ENCODE measurements around the gene TBX10. TPM values are rescaled to one million over a fixed set of nuclear protein-coding genes. Genes with fewer than 3 reads are reported as not detected.
"Not testable (repeated sequence)": the region's sequence is repeated elsewhere in the genome, so short reads cannot be mapped to it uniquely, and the experiment has no call there.

Gene TBX10
- polyA plus RNA-seq, 4 donors: 4.3 to 69.4 (median 27.9) TPM

DNA sequence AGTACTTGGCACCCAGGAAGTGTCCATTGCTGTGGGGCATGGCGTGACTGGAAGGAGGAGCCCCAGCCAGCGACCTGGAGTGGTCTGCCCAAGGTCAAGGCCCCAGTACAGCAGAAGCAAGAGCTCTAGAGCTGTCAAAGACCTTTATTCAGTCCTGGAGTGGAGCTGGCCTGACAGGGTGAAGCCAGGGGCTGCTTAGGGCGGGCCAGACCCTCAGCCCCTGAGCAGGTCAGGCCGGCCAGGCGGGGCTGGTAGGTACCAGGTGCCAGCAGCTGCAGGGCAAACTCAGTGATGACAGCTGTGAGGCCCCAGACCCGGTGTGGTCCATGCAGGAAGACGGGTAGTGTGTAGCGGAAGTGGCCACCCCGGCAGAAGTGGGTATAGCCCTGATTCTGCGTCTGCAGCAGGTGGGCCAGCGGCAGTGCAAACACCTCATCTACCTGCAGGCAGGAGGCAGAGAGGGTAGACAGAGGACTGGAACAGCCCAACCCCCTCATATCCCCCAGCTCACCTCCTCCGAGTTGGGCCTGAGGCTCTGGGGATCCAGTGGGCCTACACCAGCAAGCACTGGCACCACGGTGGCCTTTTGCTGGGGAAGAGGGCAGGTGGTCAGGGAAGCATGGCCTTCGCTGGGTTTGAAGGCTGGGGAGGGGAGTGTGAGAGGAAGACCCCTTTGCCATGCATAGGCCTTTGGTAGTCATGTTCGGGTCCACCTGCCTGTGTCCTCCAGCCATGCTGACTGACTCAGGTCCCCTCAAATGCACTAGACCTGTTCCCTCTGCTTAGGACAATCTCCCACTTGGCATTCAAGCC is 11.5 kb downstream of the TBX10 start:
- H3K27me3 ChIP-seq (ENCODE audit: control insufficient read depth in 3 of 3, insufficient read depth in 3 of 3, low read length in 3 of 3): no peaks in the 10 kb centered on the region
- H3K4me1 ChIP-seq (ENCODE audit: control insufficient read depth in 3 of 3, insufficient read depth in 2 of 3, low read depth in 1 of 3, low read length in 2 of 3): peaks cover 0 to 35% (median 5%) of the 10 kb centered on the region in 3 donors
- no peak for FAIRE-seq
- no peak overlapping the region for H3K4me3 ChIP-seq (ENCODE audit: low read depth in 1 of 3, low read length in 3 of 3)
- no peak for DNase-seq
- peaks cover 0 to 17% (median 0%) of the 10 kb centered on the region in 3 donors for H3K36me3 ChIP-seq (ENCODE audit: control insufficient read depth in 3 of 3, insufficient read depth in 2 of 3, low read depth in 1 of 3, low read length in 3 of 3)
- WGBS, 3 donors: 89 to 91% (median 90%) methylated on average over 12 to 15 of the region's 15 CpGs
- H3K27ac ChIP-seq (ENCODE audit: low read depth in 1 of 3, low read length in 2 of 3): no peak overlapping the region
- no peaks in the 10 kb centered on the region for H3K9me3 ChIP-seq (ENCODE audit: control insufficient read depth in 2 of 2, insufficient read depth in 1 of 2, low read depth in 1 of 2, low read length in 1 of 2)

DNA sequence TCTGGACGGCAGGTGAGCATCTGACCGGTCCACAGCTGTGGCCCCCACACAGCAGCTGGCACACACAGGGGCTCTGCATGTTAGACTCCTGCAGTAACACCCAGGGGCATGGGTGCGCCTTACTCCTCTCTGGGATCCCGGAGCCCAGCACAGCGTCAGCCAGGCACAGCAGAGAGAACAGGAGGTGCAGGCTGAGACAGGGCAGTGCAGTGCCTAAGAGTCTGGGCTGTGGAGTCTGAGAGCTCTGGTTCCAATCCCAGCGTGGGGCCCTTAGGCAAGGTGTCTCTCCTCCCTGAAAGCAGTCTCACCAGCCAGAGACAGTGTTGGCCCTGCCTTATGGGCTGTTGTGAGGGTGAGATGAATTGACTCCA is 12.1 kb downstream of the TBX10 start:
- WGBS, 3 donors: 88 to 92% (median 89%) methylated on average over 6 of the region's 6 CpGs
- no peak overlapping the region for H3K4me3 ChIP-seq (ENCODE audit: low read depth in 1 of 3, low read length in 3 of 3)
- no peak for FAIRE-seq
- H3K36me3 ChIP-seq (ENCODE audit: control insufficient read depth in 3 of 3, insufficient read depth in 2 of 3, low read depth in 1 of 3, low read length in 3 of 3): peaks cover 0 to 17% (median 0%) of the 10 kb centered on the region in 3 donors
- H3K9me3 ChIP-seq (ENCODE audit: control insufficient read depth in 2 of 2, insufficient read depth in 1 of 2, low read depth in 1 of 2, low read length in 1 of 2): no peaks in the 10 kb centered on the region
- H3K27me3 ChIP-seq (ENCODE audit: control insufficient read depth in 3 of 3, insufficient read depth in 3 of 3, low read length in 3 of 3): no peaks in the 10 kb centered on the region
- peaks cover 0 to 29% (median 2%) of the 10 kb centered on the region in 3 donors for H3K4me1 ChIP-seq (ENCODE audit: control insufficient read depth in 3 of 3, insufficient read depth in 2 of 3, low read depth in 1 of 3, low read length in 2 of 3)
- DNase-seq: no peak
- no peak overlapping the region for H3K27ac ChIP-seq (ENCODE audit: low read depth in 1 of 3, low read length in 2 of 3)

DNA sequence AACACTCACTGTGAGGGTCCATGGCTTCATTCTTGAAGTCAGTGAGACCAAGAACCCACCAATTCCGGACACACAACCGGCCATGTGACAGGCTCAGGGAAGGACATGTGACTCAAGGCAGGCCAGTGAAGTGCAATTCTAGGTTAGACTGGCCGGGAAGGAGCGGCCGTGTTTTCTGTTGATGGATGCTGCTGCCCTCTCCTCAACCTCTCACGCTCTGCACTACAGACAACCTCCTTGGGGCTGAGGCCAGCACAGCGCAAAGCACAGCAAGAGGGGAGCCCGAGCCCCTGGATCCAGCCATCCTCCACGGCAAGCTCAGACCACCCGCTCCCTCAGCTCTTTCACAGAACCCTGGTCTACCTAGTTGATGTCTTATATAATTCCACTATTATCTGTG is 12.6 kb downstream of the TBX10 start:
- 88 to 96% (median 95%) methylated on average over 9 to 10 of the region's 10 CpGs for WGBS, 3 donors
- Histone ChIP-seq H3K4me1 (ENCODE audit: control insufficient read depth in 3 of 3, insufficient read depth in 2 of 3, low read depth in 1 of 3, low read length in 2 of 3) (peaks cover 0 to 24% (median 2%) of the 10 kb centered on the region in 3 donors), H3K4me3 (ENCODE audit: low read depth in 1 of 3, low read length in 3 of 3) (no peak overlapping the region), H3K36me3 (ENCODE audit: control insufficient read depth in 3 of 3, insufficient read depth in 2 of 3, low read depth in 1 of 3, low read length in 3 of 3) (peaks cover 0 to 17% (median 0%) of the 10 kb centered on the region in 3 donors), H3K27ac (ENCODE audit: low read depth in 1 of 3, low read length in 2 of 3) (no peak overlapping the region), H3K27me3 (ENCODE audit: control insufficient read depth in 3 of 3, insufficient read depth in 3 of 3, low read length in 3 of 3) (no peaks in the 10 kb centered on the region), H3K9me3 (ENCODE audit: control insufficient read depth in 2 of 2, insufficient read depth in 1 of 2, low read depth in 1 of 2, low read length in 1 of 2) (no peaks in the 10 kb centered on the region)
- DNase-seq (no peak), FAIRE-seq (no peak)

DNA sequence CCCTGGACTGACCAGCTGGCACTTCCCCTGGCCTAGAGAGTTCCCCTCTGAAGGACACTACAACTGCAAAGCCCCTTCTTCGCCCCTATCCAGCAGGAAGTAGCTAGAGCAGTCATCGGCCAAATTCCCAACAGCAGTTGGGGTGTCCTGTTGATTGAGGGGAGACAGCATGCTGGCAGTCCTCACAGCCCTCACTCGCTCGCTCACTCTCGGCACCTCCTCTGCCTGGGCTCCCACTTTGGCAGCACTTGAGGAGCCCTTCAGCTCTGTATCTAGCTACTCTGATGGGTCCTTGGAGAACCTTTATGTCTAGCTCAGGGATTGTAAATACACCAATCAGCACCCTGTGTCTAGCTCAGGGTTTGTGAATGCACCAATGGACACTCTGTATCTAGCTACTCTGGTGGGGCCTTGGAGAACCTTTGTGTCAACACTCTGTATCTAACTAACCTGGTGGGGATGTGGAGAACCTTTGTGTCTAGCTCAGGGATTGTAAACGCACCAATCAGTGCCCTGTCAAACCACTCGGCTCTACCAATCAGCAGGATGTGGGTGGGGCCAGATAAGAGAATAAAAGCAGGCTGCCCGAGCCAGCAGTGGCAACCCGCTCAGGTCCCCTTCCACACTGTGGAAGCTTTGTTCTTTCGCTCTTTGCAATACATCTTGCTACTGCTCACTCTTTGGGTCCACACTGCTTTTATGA is 13.3 kb downstream of the TBX10 start:
- Histone ChIP-seq H3K4me1 (ENCODE audit: control insufficient read depth in 3 of 3, insufficient read depth in 2 of 3, low read depth in 1 of 3, low read length in 2 of 3) (peaks cover 0 to 18% (median 2%) of the 10 kb centered on the region in 3 donors), H3K36me3 (ENCODE audit: control insufficient read depth in 3 of 3, insufficient read depth in 2 of 3, low read depth in 1 of 3, low read length in 3 of 3) (peaks cover 0 to 17% (median 0%) of the 10 kb centered on the region in 3 donors)
- H3K27me3 ChIP-seq (ENCODE audit: control insufficient read depth in 3 of 3, insufficient read depth in 3 of 3, low read length in 3 of 3); H3K4me3 ChIP-seq (ENCODE audit: low read depth in 1 of 3, low read length in 3 of 3); H3K27ac ChIP-seq (ENCODE audit: low read depth in 1 of 3, low read length in 2 of 3); DNase-seq; H3K9me3 ChIP-seq (ENCODE audit: control insufficient read depth in 2 of 2, insufficient read depth in 1 of 2, low read depth in 1 of 2, low read length in 1 of 2); FAIRE-seq: not testable (repeated sequence)
- WGBS, 3 donors: 84 to 90% (median 88%) methylated on average over 10 of the region's 10 CpGs

DNA sequence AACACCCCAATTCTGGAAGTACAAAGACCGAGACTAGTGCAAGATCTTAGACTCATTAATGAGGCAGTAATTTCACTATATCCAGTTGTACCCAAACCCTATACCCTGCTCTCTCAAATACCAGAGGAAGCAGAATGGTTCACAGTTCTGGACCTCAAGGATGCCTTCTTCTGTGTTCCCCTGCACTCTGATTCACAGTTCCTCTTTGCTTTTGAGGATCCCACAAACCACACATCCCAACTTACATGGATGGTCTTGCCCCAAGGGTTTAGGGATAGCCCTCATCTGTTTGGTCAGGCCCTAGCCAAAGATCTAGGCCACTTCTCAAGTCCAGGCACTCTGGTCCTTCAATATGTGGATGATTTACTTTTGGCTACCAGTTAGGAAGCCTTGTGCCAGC is 15.8 kb downstream of the TBX10 start:
- H3K27me3 ChIP-seq (ENCODE audit: control insufficient read depth in 3 of 3, insufficient read depth in 3 of 3, low read length in 3 of 3); H3K9me3 ChIP-seq (ENCODE audit: control insufficient read depth in 2 of 2, insufficient read depth in 1 of 2, low read depth in 1 of 2, low read length in 1 of 2); H3K27ac ChIP-seq (ENCODE audit: low read depth in 1 of 3, low read length in 2 of 3); DNase-seq; FAIRE-seq; H3K4me1 ChIP-seq (ENCODE audit: control insufficient read depth in 3 of 3, insufficient read depth in 2 of 3, low read depth in 1 of 3, low read length in 2 of 3); H3K4me3 ChIP-seq (ENCODE audit: low read depth in 1 of 3, low read length in 3 of 3): not testable (repeated sequence)
- WGBS, 3 donors: 82 to 93% (median 88%) methylated on average over 1 of the region's 1 CpG
- H3K36me3 ChIP-seq (ENCODE audit: control insufficient read depth in 3 of 3, insufficient read depth in 2 of 3, low read depth in 1 of 3, low read length in 3 of 3): peaks cover 0 to 17% (median 0%) of the 10 kb centered on the region in 3 donors

DNA sequence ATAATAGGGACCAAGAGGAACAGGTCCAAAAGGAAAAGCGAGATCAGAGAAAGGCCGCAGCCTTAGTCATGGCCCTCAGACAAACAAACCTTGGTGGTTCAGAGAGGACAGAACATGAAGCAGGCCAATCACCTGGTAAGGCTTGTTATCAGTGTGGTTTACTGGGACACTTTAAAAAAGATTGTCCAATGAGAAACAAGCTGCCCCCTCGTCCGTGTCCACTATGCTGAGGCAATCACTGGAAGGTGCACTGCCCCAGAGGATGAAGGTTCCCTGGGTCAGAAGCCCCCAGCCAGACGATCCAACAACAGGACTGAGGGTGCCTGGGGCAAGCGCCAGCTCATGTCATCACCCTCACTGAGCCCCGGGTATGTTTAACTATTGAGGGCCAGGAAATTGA is 16.7 kb downstream of the TBX10 start:
- not testable (repeated sequence) for H3K9me3 ChIP-seq (ENCODE audit: control insufficient read depth in 2 of 2, insufficient read depth in 1 of 2, low read depth in 1 of 2, low read length in 1 of 2); H3K36me3 ChIP-seq (ENCODE audit: control insufficient read depth in 3 of 3, insufficient read depth in 2 of 3, low read depth in 1 of 3, low read length in 3 of 3); H3K4me1 ChIP-seq (ENCODE audit: control insufficient read depth in 3 of 3, insufficient read depth in 2 of 3, low read depth in 1 of 3, low read length in 2 of 3); H3K27ac ChIP-seq (ENCODE audit: low read depth in 1 of 3, low read length in 2 of 3); H3K4me3 ChIP-seq (ENCODE audit: low read depth in 1 of 3, low read length in 3 of 3); H3K27me3 ChIP-seq (ENCODE audit: control insufficient read depth in 3 of 3, insufficient read depth in 3 of 3, low read length in 3 of 3); DNase-seq; FAIRE-seq
- WGBS, 3 donors: 73 to 80% (median 79%) methylated on average over 6 to 7 of the region's 7 CpGs

DNA sequence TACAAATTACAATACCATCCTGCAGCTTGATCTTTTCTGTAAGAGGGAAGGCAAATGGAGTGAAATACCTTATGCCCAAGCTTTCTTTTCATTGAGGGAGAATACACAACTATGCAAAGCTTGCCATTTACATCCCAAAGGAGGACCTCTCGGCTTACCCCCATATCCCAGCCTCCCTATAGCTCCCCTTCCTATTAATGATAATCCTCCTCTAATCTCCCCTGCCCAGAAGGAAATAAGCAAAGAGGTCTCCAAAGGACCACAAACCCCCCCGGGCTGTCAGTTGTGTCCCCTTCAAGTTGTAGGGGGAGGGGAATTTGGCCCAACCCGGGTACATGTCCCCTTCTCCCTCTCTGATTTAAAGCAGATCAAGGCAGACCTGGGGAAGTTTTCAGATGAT is 17.6 kb downstream of the TBX10 start:
- not testable (repeated sequence) for H3K27me3 ChIP-seq (ENCODE audit: control insufficient read depth in 3 of 3, insufficient read depth in 3 of 3, low read length in 3 of 3); FAIRE-seq; H3K27ac ChIP-seq (ENCODE audit: low read depth in 1 of 3, low read length in 2 of 3); H3K9me3 ChIP-seq (ENCODE audit: control insufficient read depth in 2 of 2, insufficient read depth in 1 of 2, low read depth in 1 of 2, low read length in 1 of 2); H3K4me1 ChIP-seq (ENCODE audit: control insufficient read depth in 3 of 3, insufficient read depth in 2 of 3, low read depth in 1 of 3, low read length in 2 of 3); H3K36me3 ChIP-seq (ENCODE audit: control insufficient read depth in 3 of 3, insufficient read depth in 2 of 3, low read depth in 1 of 3, low read length in 3 of 3); DNase-seq; H3K4me3 ChIP-seq (ENCODE audit: low read depth in 1 of 3, low read length in 3 of 3)
- 71 to 85% (median 79%) methylated on average over 3 of the region's 3 CpGs for WGBS, 3 donors

DNA sequence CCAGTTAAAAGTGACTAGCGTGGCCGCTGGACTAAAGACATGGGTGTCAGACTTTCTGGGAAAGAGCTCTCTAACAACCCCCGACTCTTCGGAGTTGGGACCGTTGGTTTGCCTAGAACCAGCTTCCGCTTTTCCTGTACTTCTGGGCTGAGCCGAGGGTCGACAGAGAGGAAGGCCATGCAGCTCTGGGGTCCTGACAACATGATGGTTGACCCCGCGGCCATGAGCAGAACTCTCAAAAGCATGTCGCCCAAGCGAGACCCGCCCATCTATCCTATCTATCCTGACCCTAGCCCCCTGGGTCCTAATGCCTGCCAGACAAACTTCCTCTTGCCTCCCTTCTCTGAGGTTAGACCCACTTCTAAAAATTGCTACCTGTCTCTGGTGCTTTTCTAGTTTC is 18.9 kb downstream of the TBX10 start:
- 84 to 91% (median 87%) methylated on average over 13 of the region's 13 CpGs for WGBS, 3 donors
- DNase-seq; H3K36me3 ChIP-seq (ENCODE audit: control insufficient read depth in 3 of 3, insufficient read depth in 2 of 3, low read depth in 1 of 3, low read length in 3 of 3); FAIRE-seq; H3K27me3 ChIP-seq (ENCODE audit: control insufficient read depth in 3 of 3, insufficient read depth in 3 of 3, low read length in 3 of 3); H3K4me1 ChIP-seq (ENCODE audit: control insufficient read depth in 3 of 3, insufficient read depth in 2 of 3, low read depth in 1 of 3, low read length in 2 of 3); H3K9me3 ChIP-seq (ENCODE audit: control insufficient read depth in 2 of 2, insufficient read depth in 1 of 2, low read depth in 1 of 2, low read length in 1 of 2); H3K4me3 ChIP-seq (ENCODE audit: low read depth in 1 of 3, low read length in 3 of 3); H3K27ac ChIP-seq (ENCODE audit: low read depth in 1 of 3, low read length in 2 of 3): not testable (repeated sequence)
